Keratinocyte (primary cell): ENCODE results near the gene AGMAT.

ENCODE experiments used
- EZH2 ChIP-seq: IDR thresholded peaks from one replicate; pipeline ENCODE4 v1.6.1; 2012; ENCODE audit warnings: inconsistent platforms, mild to moderate bottlenecking, low read length, moderate library complexity
- TF ChIP-seq, protein P1 (sequence below), 3 experiments: IDR thresholded peaks in 1 of 3; conservative IDR thresholded peaks in 1 of 3; optimal IDR thresholded peaks in 1 of 3; 2 replicates in 2 of 3; 3 replicates in 1 of 3; pipeline versions ENCODE3 to v1.5.1; 2011; ENCODE audit warnings: low read length in 3 of 3, mild to moderate bottlenecking in 3 of 3, moderate library complexity in 2 of 3, control low read depth in 1 of 3, inconsistent platforms in 1 of 3; ENCODE audit not compliant: insufficient read depth in 2 of 3; ENCODE audit errors: extremely low read depth in 1 of 3

DNA sequence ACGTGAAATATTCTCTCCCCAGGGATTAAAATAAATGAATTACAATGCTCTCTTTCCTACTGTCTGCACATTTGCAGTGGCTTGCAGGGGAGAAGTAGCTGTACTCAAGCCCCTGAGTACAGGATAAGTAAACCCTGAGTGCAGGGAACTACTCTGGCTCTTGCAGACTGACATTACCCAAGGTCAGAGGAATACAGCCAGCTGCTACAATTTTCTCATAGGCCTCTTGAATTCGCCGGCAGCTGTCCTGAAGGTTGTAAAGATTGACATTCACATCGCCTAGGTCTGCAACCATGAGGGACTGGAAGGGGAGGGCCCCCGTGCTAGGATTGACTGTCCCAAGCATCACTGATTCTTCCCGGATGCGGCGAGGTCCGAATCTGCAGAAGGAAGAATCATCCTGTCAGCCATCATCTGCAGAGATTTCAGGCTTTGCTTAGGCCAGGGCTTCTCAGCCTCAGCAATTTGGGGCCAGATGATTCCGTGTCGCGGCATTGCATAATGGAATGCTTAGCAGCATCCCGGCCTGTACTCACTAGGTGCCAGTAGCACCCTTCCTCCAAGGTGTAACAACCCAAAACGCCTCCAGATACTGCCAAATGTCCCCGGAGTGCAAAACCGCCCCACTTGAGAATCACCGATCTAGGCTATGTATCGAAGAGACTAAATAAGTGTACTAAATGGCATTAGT, 1.7 kb downstream of the AGMAT start:
- TF ChIP-seq, protein P1, sequence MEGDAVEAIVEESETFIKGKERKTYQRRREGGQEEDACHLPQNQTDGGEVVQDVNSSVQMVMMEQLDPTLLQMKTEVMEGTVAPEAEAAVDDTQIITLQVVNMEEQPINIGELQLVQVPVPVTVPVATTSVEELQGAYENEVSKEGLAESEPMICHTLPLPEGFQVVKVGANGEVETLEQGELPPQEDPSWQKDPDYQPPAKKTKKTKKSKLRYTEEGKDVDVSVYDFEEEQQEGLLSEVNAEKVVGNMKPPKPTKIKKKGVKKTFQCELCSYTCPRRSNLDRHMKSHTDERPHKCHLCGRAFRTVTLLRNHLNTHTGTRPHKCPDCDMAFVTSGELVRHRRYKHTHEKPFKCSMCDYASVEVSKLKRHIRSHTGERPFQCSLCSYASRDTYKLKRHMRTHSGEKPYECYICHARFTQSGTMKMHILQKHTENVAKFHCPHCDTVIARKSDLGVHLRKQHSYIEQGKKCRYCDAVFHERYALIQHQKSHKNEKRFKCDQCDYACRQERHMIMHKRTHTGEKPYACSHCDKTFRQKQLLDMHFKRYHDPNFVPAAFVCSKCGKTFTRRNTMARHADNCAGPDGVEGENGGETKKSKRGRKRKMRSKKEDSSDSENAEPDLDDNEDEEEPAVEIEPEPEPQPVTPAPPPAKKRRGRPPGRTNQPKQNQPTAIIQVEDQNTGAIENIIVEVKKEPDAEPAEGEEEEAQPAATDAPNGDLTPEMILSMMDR (optimal IDR thresholded peaks at IDR 0.05 in 1 of 3, IDR thresholded peaks at IDR 0.05 in 1 of 3, conservative IDR thresholded peaks at IDR 0.05 in 1 of 3; ENCODE audit: extremely low read depth in 1 of 3, insufficient read depth in 2 of 3, low read length in 3 of 3) = no peak
- TF ChIP-seq EZH2 = no peak
